Fibroblast of villous mesenchyme (primary cell): Measurements from ENCODE around the gene RBBP6. TPM values are rescaled to one million over a fixed set of nuclear protein-coding genes. Genes with fewer than 3 reads are reported as not detected.

Experiments
- DNase-seq: peaks from one replicate; pipeline ENCODE4 v3.0.0-alpha.2; 2010; ENCODE audit warnings: low read depth
- H3K4me3 ChIP-seq: 2 replicates; pipeline ENCODE4 v1.5.1; 2011; ENCODE audit warnings: low read depth, mild to moderate bottlenecking, low read length
- CTCF ChIP-seq: IDR thresholded peaks from 2 replicates; pipeline ENCODE4 v1.5.1; 2012; ENCODE audit warnings: low read depth, mild to moderate bottlenecking, low read length; ENCODE audit not compliant: insufficient read depth
- total RNA-seq: library from RNA; depleted of rRNA; stranded (reverse); fragments of >200 nt; gene quantifications from 2 replicates; pipeline ENCODE4 v1.2.3, GENCODE V29; 2012

The RBBP6 gene
- total RNA-seq, 1 donor, result 31.1 TPM

DNA sequence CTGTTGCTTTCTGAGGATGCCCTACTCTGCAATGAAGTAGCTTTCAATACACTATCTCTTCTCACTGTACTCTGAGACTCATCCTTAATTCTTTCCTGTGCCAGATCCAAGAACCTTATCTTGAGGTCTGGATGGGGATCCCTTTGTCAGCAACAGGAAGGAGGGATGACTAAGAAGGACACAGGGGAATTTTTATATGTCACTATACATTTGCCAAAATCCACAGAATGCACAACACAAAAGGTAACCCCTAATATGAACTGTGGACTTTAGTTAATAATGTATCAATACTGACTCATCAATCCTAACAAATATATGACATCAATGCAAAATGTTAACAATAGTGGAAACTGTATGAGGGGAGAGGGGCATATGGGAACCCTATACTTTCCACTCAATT, 4.7 kb upstream of the RBBP6 start:
- DNase-seq, result no peak
- no peak for TF ChIP-seq CTCF
- H3K4me3 ChIP-seq, result no peak overlapping the region

DNA sequence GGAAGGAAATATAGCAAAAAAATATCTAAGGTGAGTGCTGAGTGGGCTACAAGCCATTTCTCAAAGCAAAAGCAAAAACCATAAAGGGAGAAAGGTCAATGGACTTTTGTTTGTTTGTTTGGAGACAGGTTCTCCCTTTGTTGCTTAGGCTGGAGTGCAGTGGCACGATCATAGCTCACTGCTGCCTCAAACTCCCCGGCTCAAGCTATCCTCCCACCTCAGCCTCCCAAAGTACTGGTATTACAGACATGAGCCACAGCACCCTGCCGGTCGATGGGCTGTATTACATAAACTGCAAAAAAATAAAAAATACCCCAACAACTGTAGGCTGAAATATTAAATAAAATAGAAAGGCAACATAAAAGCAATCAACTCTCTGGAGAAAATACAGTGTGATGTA, 3.5 kb upstream of the RBBP6 start:
- DNase-seq, result no peak
- no peak overlapping the region for H3K4me3 ChIP-seq
- TF ChIP-seq CTCF, result peak; percentile 10

- H3K4me3 ChIP-seq, result no peak overlapping the region
- TF ChIP-seq CTCF, result no peak
Observed at GRCh38 chr16:24536671-24537070, 2.7 kb upstream of the RBBP6 start.

DNA sequence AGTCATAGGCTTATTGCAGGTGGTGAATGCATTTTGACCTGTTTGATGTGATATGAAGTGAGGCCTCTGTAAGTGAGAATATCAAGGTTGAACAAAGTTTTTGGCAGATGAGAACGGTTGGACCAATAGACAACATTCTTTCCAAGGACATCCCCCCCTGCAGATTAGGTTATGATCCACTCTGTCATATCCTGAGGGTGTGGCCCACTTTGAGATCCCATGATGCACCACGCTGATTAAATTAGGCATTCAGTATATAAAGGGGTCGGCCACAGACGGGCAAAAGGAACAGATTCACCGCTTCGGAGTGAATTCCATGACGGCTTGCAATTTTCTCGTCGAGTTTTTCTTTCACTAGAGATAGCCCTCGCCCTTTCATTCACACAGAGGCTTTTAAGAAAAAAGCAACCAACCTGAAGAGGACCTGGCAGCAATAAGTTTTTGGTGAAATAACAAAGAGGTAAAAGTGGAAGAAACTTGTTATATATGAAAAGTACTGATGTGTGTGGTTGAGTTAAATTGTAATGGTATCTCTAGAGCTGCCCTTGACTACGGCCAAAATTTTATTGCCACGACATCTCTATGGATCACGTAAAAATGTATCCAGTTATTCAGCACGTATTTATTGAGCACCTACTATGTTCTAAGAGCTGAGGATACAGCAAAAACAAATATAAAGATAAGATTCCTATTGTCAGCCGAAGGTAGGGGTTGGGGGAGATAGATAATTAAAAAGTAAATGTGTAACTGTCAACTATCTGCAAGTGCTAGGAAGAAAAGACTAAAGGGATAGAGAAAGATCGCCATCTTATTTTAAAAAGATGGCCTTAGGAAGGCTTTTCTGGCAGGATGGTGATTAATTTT, 1.7 kb upstream of the RBBP6 start:
- TF ChIP-seq CTCF, result no peak
- DNase-seq, result no peak
- no peak overlapping the region for H3K4me3 ChIP-seq

More at GRCh38 chr16:24536671-24537070, 2.7 kb upstream of the RBBP6 start:
- DNase-seq, result no peak

DNA sequence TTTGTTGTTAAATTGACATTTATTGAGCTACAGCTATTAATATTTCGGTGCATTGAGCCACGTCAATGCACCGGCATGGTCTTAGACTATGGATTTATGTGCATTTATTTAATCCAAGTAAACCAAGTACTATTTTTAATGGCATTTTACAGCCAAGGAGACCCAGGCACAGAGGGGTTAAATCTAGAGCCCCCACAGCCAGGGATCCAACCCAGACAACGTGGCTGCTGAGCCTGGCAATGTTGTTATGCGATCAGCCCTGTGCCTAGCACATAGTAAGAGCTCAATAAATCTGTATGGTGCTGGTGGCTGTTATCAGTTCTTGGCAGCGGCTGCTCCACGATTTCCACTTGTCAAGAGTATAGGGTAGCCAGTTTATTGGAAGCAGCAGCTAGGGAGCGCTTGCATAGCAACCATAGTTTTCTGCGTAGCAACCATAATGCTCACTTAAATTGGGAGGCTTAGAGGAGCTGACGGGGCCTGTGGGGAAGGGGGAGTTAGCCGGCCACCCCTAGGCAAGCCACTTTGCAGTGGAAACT, 541 bp upstream of the RBBP6 start:
- peak; percentile 14 for TF ChIP-seq CTCF
- H3K4me3 ChIP-seq, result peak overlapping the region; percentile 83
- DNase-seq, result no peak

- peak overlapping the region; percentile 89 for H3K4me3 ChIP-seq
- no peak for TF ChIP-seq CTCF
- DNase-seq, result peak; percentile 63
Observed at GRCh38 chr16:24539850-24540601, 660 bp downstream of the RBBP6 start.
